CD1c-positive myeloid dendritic cell (primary cell): Measurements from ENCODE around the gene KCTD17.

ENCODE experiments used
- DNase-seq: peaks from one replicate; pipeline ENCODE4 v3.0.0-alpha.2; 2016; ENCODE audit errors: extremely low spot score

Gene KCTD17

DNA sequence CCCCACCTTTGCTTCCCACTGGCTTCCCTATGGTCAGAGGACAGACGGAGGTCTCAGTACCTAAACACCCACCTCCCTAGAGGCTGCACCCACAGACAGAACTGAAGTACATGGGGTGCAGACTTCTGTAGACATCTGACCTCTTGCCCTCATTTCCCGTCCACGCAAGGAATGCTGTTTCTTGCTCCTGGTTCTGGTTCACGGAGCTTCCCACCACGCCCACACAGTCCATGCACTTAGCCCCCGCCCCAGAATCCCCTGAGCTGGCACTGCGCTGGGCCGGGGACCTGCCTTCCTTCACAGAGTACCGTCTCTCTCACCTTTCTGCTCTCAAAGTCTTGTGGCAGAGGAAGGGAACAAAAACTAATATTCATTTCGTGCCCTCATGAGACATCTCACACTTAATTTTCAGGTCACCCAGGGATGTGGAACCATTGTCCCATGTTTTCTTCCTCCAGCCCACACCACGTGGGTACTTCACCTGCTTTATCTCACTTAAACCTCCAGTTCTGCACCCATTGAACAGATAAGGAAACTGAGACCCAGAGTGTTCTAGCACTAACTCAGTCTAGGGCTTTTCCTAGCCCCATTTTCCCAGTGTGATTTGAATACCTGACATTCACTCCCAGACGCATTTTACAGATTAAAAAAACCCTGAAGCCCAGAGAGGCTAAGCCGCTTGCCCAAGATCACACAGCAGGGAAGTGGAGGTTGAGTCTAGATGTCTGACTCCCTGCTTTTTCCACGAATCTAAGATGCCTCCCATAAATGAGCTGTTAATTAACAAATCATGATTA lies 52.3 kb downstream of the KCTD17 start:
- DNase-seq, result no peak

DNA sequence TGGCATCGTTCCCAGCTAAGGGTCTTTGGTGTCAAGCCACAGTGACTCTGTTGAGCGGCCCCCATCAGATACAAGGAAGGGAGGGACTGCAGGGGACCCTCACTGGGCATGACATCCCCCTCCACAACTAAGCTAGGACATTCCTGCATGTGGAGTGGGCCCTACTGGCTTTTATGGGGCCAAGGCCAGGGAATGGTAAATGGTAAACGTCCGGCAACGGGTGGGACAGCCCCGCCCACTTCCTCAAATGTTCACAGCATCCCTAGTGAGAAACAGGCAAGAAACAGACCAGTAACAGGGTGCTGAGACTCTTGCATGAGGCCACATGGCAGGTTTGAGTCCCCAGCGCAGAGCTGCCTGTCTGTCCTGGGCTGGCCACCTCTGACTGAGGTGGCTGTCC lies 53.6 kb downstream of the KCTD17 start:
- no peak for DNase-seq

DNA sequence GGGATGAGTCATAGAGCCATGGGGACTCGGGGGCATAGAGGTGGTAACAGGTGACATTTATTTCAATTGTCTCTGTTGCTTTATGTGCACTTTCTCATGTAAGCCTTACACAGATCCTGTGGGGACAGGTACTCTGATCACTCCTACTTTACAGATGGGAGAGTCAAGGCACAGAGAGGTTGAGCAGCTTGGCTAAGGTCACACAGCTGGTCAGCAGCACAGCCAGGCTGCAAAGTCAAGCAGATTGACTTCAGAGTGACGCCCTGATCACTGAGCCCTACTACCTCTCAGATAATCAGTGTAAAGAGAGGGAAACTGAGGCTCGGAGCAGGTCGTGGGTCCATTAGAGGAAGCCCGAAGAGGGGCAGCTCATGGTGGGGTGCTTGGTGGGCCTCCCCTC lies 54.4 kb downstream of the KCTD17 start:
- DNase-seq, result no peak

DNA sequence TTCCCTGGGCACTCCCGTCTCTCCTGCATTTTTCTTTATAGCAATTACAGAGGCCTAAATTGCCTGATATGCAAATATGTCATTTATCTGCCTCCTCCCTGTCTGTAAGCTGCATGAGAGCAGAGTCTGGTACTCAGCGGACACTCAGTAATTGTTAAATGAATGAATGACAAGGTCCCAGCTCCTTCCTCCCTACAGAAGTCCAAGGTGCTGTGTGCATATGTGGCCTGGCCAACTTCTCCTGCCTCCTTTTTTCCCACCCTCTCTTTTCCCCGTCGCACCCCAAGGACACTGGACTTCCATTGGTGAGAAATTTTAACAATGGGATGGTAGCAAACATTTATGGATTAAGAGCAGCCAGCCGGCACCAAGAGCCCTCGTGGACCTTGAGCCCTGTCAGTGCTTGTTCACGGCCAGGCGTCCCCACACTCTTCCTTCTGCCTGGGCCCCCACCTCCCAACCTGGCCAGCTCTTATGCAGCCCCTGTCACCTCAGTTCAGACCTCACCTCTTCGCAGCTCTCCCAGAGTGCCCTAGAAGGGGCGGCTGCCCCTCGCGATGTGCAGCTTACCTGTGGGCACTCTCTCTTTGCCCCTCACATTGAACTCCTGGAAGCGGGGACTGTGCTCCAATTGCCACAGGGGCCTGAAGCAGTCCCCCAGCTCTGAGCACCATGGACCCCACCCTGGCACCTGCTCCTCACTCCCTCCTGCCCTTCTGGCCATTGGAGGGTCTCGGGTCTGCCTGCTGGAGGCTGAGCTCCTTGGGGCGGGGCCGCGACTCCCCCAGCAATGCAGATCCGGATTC lies 56.5 kb downstream of the KCTD17 start:
- DNase-seq, result no peak

DNA sequence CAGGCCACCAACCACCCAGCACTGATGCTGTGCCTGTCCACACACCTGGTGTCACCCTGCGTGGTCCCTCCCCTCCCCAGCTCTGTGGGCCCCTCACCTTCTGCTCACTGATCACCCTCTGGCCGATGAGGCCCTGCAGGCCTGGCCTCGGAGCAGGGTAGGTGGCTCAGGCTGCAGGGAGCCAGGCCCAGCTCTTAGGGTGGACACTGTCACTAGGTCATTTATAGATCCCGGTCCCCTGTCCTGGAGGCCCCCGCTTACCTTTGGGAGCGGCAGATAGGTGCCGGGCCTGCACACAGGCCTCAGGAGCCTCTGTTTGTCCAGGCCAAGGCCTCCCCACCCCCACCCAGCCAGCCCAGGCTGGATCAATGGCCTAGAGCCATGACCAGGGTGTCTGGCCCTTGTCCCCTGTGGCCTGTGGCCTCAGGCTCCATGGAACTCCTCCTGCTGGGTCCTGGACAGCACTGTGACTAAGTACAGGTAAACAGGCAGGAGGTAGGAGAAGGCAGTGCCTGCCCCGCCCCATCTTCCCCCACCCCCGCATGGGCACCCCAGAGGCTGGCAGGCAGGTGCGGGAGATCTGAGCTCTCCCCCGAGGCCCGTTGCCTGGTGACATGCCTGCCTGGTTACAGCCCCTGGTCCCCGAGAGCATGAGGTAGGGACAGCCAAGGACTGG lies 57.8 kb downstream of the KCTD17 start, which contains the start of gene TMPRSS6:
TSS of gene TMPRSS6 (minus strand) at position 472 of the 676 bp plus-strand sequence. CDS start 6,296 bp downstream, outside the sequence.
- no peak for DNase-seq

DNA sequence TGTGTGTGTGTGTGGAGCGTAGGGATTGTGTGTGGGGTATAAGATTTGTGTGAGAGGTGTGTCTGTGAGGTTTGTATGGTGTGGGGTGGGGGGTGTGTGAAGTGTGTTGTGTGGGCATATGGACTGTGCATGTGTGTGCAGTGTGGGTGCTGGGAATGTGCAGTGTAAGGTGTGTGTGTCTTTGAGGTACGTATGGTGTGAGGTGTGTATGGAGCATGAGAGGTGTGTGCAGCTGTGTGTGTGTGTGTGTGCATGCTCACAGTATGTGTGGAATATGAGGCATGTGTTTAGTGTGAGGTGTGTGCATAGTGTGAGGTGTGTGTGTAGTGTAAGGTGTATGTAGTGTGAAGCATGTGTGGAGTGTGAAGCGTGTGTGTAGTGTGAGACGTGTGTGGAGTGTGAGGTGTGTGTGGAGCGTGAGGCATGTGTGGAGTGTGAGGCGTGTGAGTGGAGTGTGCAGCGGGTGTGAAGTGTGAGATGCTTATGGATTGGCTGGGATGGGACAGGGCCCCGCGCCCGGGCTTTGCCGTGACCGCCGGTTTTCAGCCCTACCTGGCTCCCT lies 59.7 kb downstream of the KCTD17 start:
- no peak for DNase-seq

DNA sequence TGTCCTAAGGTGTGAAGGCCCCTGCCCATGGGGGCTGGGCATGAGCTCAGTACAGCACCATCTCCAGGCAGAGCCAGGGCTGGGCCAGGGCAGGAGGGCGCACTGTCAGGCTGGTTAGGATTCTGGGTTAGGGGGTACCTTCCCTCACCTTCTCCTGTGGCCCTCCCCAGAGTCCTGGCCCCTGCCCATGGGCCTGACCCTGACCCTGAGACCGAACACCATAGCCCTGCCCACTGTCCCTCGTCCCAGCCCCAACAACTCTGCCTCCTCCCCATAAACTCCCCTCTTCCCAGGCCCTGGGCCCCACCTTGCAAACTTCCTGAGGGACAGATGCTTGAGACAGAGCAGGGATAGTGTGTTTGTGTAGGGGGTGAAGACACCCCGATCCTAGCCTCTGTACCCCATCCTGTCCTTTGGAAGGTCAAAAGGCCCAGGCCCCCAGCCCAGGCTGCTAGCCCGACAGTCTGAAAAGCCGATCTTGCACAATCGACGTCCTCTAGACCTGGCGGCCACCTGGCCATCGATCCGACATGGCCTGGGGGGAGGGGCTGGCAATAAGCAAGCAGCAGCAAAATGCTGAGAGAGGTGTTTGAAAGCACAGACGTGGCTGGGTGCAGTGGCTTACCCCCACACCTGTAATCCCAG lies 60.7 kb downstream of the KCTD17 start:
- no peak for DNase-seq
